Osteoblast (primary cell): ENCODE results near the gene PPA2. TPM values are rescaled to one million over a fixed set of nuclear protein-coding genes. Genes with fewer than 3 reads are reported as not detected.

Experiments used
- DNase-seq: peaks from one replicate; pipeline ENCODE4 v3.0.0; 2011; ENCODE audit warnings: low spot score, mixed read lengths; ENCODE audit not compliant: insufficient read length; ENCODE audit errors: missing footprints
- H2AFZ ChIP-seq: 2 replicates; pipeline ENCODE4 v1.6.0; 2011; ENCODE audit warnings: mild to moderate bottlenecking, low read length
- H3K27ac ChIP-seq: 2 replicates; pipeline ENCODE4 v1.5.1; 2011; ENCODE audit warnings: mild to moderate bottlenecking, low read depth, low read length, moderate library complexity
- H3K27me3 ChIP-seq: 2 replicates; pipeline ENCODE4 v1.6.0; 2012; ENCODE audit warnings: mild to moderate bottlenecking, control low read depth, inconsistent platforms, low read length, moderate library complexity; ENCODE audit not compliant: insufficient read depth
- H3K36me3 ChIP-seq: 2 replicates; pipeline ENCODE4 v1.5.1; 2011; ENCODE audit warnings: mild to moderate bottlenecking, low read length, control low read depth, moderate library complexity; ENCODE audit not compliant: insufficient read depth
- H3K4me1 ChIP-seq: 2 replicates; pipeline ENCODE4 v1.5.1; 2011; ENCODE audit warnings: mild to moderate bottlenecking, low read length, control low read depth, moderate library complexity; ENCODE audit not compliant: insufficient read depth
- H3K4me2 ChIP-seq: 2 replicates; pipeline ENCODE4 v1.6.0; 2011; ENCODE audit warnings: mild to moderate bottlenecking, low read length; ENCODE audit not compliant: insufficient read depth
- H3K4me3 ChIP-seq: fragments of 200-600 bp; sonication (generic); 3 replicates; pipeline ENCODE4 v1.5.1; 2012; ENCODE audit warnings: mild to moderate bottlenecking, low read length, inconsistent platforms; ENCODE audit not compliant: insufficient read depth
- H3K79me2 ChIP-seq: 2 replicates; pipeline ENCODE4 v1.6.0; 2012; ENCODE audit warnings: mild to moderate bottlenecking, low read length, control low read depth, inconsistent platforms; ENCODE audit not compliant: insufficient read depth
- H3K9me3 ChIP-seq: 2 replicates; pipeline ENCODE4 v1.5.1; 2011; ENCODE audit warnings: low read depth, low read length, control low read depth
- H4K20me1 ChIP-seq: 2 replicates; pipeline ENCODE4 v1.6.0; 2012; ENCODE audit warnings: mild to moderate bottlenecking, low read length, control low read depth; ENCODE audit not compliant: insufficient read depth
- total RNA-seq: library from RNA; depleted of rRNA; stranded (reverse); fragments of >200 nt; gene quantifications from 2 replicates; pipeline ENCODE4 v1.2.3, GENCODE V29; 2012
- TF ChIP-seq, protein P1 (sequence below): IDR thresholded peaks from 2 replicates; pipeline ENCODE4 v1.5.1; 2011; ENCODE audit warnings: mild to moderate bottlenecking, low read depth, low read length, moderate library complexity; ENCODE audit errors: extremely low read depth

PPA2 gene
- total RNA-seq = 67.0 and 68.7 TPM in 2 replicates

DNA sequence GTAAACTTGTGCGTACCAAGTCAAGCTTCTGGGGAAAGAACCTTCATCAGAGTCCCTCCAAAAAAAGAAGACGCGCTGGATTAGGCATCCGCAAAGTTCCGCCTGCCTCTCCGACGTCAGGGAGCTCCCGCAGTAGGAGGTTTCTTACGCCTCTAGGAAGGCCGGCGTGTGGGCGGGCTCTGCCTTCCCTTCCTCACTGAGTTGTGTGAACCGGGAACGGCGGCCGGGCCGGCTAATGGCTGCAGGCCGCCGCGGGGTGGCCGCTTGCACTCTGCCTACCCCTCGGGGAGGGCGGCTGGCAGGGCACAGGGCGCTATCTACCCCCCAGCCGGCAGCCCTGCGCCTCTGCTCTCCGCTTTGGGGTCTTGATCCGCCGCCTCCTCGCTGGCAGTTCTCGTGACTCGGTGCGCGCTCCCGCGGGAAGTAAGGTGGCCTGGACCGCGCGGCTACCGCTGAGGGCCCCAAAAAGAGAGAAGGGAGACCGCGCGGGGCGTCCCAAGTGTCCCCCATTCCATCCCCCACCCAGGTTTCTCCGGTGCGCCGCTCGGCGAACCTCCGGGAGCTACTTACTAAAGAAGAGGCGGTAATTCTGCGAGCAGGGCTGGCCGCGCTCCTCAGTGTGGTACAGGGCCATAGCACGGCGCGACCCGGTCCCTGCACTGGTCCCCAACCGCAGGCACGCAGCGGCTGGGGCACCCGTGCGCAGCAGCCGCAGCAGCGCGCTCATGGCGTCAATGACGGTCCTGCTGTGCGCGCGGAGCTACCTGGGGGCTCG is at the start of gene PPA2:
Gene PPA2 (minus strand): TSS at position 739 of the 775 bp plus-strand sequence. CDS start 12 bp downstream, at position 727.
- Histone ChIP-seq H3K36me3 (no peaks in the 10 kb centered on the region), H3K4me1 (peaks cover 16% of the 10 kb centered on the region)

GRCh38 chr4:105520819-105521790 is 47.2 kb upstream of the PPA2 start:
- H3K36me3 ChIP-seq = no peaks in the 10 kb centered on the region
- H3K4me1 ChIP-seq = no peaks in the 10 kb centered on the region
- no peak overlapping the region for H2AFZ ChIP-seq
- DNase-seq = peak; percentile 78
- H3K27ac ChIP-seq = no peak overlapping the region
- no peaks in the 10 kb centered on the region for H3K9me3 ChIP-seq
- no peaks in the 10 kb centered on the region for H4K20me1 ChIP-seq
- H3K79me2 ChIP-seq = no peaks in the 10 kb centered on the region
- no peak overlapping the region for H3K4me2 ChIP-seq
- TF ChIP-seq, protein P1, sequence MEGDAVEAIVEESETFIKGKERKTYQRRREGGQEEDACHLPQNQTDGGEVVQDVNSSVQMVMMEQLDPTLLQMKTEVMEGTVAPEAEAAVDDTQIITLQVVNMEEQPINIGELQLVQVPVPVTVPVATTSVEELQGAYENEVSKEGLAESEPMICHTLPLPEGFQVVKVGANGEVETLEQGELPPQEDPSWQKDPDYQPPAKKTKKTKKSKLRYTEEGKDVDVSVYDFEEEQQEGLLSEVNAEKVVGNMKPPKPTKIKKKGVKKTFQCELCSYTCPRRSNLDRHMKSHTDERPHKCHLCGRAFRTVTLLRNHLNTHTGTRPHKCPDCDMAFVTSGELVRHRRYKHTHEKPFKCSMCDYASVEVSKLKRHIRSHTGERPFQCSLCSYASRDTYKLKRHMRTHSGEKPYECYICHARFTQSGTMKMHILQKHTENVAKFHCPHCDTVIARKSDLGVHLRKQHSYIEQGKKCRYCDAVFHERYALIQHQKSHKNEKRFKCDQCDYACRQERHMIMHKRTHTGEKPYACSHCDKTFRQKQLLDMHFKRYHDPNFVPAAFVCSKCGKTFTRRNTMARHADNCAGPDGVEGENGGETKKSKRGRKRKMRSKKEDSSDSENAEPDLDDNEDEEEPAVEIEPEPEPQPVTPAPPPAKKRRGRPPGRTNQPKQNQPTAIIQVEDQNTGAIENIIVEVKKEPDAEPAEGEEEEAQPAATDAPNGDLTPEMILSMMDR = peak; percentile 71
- no peaks in the 10 kb centered on the region for H3K27me3 ChIP-seq
- H3K4me3 ChIP-seq = no peak overlapping the region

More for the DNA sequence above, at the start of gene PPA2:
- Histone ChIP-seq H4K20me1 (peaks cover 3% of the 10 kb centered on the region), H3K4me3 (peak within 1 kb of the TSS; percentile 92), H3K4me2 (peak within 1 kb of the TSS; percentile 96), H3K27me3 (no peaks in the 10 kb centered on the region), H3K79me2 (peaks cover 46% of the 10 kb centered on the region), H3K9me3 (no peaks in the 10 kb centered on the region), H2AFZ (peak within 1 kb of the TSS; percentile 98), H3K27ac (peak within 1 kb of the TSS; percentile 95)
- peak; percentile 93 for DNase-seq
- TF ChIP-seq, protein P1 = no peak

GRCh38 chr4:105510245-105510644 is 36.4 kb upstream of the PPA2 start:
- Histone ChIP-seq H3K36me3 (no peaks in the 10 kb centered on the region), H3K79me2 (no peaks in the 10 kb centered on the region), H3K9me3 (no peaks in the 10 kb centered on the region), H3K4me3 (no peak overlapping the region), H3K4me2 (no peak overlapping the region), H4K20me1 (no peaks in the 10 kb centered on the region), H3K4me1 (no peaks in the 10 kb centered on the region), H2AFZ (no peak overlapping the region), H3K27me3 (no peaks in the 10 kb centered on the region), H3K27ac (no peak overlapping the region)
- DNase-seq = no peak
- TF ChIP-seq, protein P1 = no peak
